ENCODE results near the gene NEB.

The NEB gene

GRCh38 chr2:151733771-151734672, at the start of gene NEB:
NEB (minus strand) TSS chr2:151734476; CDS start chr2:151733156, 1,320 bp downstream.
- DNase-seq = peak; percentile 39

DNA sequence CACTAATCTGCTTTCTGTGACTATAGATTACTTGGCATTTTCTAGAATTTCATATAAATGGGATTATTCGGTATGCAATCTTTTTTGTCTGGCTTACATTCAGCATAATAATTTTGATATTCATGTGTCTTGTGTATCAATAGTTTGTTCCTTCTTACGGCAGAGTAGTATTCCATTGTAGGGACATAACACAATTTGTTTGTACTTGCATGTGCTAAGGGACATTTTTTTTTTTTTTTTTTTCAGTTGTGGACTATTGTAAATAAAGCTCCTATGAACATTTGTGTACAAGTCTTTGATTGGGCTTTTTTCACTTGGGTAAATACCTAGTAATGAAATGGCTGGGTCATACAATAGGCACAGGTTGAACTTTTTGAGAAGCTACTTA, 48.9 kb upstream of the NEB start:
- DNase-seq = no peak

DNA sequence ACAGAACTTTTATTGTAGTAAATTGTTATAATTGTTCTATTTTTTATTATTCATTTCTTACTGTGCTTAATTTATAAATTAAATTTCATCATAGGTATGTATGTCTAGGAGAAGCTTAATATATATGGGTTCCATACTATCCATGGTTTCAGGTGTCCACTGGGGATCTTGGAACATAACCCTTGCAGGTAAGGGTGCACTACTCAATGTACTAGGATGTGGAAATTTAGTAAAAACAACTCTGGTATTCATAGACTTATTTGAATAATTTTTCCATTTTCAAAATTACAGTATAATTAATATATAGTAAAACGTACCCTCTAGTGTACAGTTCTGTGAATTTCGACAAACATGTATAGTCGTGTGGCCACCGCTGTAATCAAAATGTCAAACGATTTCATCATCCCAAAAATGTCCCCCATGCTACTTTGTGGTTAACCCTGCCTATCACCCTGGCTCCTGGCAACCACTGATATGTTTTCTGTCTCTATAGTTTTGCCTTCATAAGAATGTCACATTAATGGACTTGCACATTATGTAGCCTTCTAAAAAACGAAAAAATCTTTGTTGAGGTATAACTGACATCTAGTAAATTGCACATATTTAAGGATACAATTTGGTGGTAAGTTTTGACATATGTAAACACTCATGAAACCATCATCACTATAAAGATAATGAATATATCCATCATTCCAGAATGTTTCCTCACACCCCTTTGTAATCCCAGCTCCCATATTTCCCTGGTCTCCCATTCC, 48.3 kb upstream of the NEB start:
- DNase-seq = no peak

DNA sequence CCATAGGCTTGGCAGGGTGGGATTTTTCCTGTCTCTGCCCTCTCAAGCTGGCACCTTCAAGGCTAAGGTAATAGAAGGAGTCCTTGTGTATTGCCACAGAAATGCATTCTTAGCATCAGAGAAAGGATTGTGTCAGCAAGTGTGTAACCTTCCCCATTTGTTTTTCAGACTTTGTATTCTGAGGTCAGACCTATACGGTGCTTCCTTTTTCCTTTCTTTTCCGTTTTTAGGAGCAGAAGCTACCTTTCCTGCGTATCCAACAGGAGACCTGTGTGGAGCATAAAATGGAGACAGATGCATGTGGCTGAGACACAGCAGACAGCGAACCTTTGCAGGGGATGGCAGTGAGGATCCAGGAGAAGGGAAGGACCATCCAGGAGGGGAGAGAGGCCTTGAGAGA, 47.4 kb upstream of the NEB start:
- no peak for DNase-seq

- no peak for DNase-seq
Observed at GRCh38 chr2:151780938-151781337, 46.7 kb upstream of the NEB start.

DNA sequence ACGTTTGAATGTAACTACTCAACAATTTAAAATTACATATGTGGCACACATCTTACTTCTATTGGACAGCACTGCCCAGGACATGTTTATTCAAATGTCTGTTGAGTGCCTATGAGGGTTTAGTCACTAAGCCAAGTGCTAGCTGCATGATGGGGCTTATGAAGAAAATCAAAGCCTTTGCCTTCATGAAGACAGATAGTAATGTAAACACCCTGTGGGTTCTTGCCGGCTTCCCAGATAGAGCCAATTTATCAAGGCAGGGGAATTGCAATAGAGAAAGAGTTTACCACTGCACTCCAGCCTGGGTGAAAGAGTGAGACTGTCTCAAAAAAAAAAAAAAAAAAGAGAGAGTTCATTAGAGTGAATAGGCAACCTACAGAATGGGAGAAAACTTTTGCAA, 43.7 kb upstream of the NEB start:
- no peak for DNase-seq

DNA sequence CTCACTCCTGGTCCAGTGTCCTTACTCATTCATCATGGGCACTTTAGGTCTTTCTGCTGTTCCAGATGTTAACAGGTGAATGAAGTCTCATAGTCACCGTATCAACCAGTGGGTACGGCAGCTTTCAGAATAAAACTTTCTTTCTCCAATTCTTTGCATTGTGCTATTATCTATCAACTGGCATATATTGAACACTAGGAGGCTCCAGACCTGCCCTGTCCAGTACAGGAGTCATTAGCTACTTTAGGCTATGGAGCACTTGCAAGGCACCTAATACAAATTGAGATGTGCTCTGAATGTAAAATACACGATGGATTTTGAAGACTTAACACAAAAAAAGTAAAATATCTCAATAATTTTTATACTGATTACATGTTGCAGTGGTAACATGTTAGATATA, 43.2 kb upstream of the NEB start:
- DNase-seq = no peak

- DNase-seq = no peak
Observed at GRCh38 chr2:151776367-151776766, 42.1 kb upstream of the NEB start.

DNA sequence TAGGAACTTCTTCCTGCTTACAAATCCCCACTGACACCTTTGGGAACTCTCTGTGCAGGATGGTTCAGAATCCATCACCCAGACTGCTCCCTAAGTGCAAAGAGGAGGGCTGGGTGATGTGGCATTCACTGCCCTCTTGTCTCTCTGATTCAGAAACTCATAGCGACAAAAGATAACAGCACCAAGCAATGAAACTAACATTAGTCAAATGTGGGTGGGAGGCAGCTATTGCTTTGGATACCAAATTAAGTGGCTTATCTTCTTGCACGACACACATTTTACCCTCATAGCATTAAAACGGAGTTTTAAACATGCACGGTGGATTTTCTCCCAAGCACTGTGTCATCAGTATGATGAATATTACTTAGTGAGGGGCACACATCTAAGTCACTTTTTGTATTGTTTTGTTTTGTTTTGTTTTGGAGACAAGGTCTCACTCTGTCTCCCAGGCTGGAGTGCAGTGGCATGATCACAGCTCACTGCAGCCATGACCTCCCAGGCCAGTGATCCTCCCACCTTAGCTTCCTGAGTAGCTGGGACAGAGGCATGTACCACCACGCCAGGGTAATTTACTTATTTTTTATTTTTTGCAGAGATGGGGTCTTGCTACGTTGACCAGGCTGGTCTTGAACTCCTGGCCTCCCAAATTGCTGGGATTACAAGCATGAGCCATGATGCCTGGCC, 40.9 kb upstream of the NEB start:
- DNase-seq = no peak

GRCh38 chr2:151774506-151774905, 40.2 kb upstream of the NEB start:
- DNase-seq = no peak

DNA sequence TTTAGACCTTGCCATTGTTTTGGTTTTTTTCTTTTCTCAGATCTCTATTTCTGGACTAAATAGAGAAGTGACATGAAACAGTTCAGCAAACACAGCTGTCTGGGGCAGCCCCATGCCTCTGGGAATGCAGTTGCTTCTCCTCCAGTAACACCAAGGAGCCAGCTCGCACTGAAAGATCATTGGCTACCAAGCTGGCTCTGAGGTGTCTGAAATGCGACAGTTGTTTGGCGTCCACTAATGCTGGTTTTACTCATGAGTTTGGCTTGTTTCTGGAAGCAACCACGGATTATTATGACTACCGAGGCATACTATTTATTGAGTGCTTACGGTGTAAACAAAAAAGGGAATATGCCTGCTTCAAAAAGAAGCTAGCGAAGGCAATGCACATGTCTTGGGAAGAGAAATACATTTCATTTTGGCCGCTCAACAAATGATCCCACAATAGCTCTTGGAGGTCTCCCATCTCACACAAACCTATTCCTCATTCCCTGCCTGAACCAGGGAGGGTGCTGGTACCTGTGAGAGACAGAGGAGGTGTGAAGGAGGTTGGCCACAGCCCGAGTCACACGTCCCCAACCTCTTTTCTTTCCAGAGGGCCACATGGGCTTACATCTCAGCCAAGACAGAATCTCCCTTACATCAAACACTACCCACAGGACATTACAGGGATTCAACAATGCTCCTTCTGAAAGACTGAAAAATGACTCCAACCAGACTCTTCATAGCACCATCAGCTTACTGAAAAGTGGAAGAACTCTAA, 37.5 kb upstream of the NEB start:
- no peak for DNase-seq

DNA sequence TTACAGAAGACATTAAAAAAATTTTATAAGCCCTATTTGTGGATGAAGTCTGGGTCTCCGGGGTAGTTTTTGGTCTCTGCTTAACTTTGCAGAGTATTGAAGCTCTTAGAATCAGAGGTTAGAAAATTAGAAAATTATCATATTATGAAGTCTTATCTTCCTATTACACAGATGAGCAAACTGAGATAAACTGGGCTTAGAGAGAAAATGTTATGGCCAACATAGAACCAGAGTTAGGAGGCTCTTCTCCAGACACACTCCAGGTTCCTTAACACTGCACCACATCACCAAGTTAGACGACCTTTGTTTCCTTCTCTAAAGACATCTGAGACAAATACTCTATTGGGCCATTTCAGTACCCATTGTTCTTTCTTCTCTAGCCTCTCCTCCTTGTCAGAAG, 36.7 kb upstream of the NEB start:
- DNase-seq = no peak

DNA sequence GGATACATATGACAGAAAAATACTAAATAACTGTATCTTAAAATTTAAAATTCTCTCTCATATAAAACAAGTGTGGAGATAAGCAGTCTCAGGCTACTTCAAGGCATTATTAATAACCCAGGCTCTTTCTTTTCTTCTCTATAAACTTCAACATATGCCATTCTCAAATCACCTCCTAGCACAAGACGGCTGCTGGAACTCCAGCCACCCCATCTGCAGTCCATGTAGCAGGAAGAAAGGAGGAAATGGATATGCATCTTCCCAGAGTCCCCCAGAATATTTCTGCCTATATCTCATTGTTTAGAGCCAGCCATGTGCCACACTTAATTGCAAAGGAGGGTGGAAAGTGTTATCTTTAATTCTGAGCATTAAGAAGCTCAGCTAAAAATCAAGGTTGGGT, 35.3 kb upstream of the NEB start:
- DNase-seq = no peak

GRCh38 chr2:151767536-151767935, 33.3 kb upstream of the NEB start:
- DNase-seq = no peak

- no peak for DNase-seq
Observed at GRCh38 chr2:151766437-151767153, 32.3 kb upstream of the NEB start.

DNA sequence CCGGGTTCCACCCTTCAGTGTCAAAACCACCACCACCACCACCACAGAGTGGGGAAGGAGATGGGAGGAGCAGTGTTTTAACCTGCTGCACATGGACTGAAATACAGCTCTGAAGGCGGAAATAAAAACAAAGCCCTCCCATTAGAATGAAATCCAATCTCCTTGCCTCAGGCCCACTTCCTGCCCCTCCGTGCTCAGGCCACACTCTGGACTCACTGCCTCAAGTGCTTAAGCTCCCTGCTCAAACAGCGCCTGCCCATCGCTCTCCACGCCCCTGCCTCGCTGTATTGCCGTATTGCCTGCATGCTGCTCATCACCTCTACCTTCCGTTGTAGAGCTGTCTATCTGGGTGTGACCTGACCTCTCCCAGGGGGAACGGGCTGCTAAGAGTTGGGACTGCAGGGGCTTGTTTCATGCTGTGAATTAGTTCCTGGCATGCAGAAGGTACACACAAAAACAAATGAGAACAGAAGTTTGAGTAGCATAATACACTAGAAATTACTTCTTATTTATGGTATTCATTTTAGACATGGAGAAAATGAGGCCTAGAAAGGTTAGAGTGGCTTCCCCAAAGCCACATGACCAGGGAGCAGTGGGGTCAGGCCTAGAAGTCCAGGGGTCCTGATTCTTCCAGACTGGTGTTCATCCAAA, 31.6 kb upstream of the NEB start:
- no peak for DNase-seq

GRCh38 chr2:151762694-151763093, 28.4 kb upstream of the NEB start:
- DNase-seq = no peak

- DNase-seq = no peak
Observed at GRCh38 chr2:151761687-151762086, 27.4 kb upstream of the NEB start.

- DNase-seq = no peak
Observed at GRCh38 chr2:151761193-151761592, 26.9 kb upstream of the NEB start.

- DNase-seq = no peak
Observed at GRCh38 chr2:151760139-151760650, 25.9 kb upstream of the NEB start.

DNA sequence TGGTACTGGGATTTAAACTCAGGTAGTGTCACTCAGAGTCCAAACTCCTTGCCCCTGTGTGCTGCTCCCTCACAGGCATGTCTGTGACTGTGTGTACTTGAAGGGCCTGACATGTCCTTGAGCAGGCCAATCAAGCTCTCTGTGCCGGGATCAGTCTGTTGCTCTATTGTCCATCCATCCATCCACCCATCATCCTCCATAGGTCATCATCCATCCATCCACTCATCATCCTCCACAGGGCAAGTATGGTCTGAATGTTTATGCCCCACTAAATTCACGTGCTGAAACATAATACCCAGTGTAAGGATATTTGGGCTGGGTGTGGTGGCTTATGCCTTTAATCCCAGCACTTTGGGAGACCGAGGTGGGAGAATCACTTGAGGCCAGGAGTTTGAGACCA, 24.5 kb upstream of the NEB start:
- no peak for DNase-seq
